HG03095 (cell line): Measurements from ENCODE around the gene RBM20.
A peak's percentile ranks its signal among the peaks of the same experiment; 100 is the strongest.
"Not testable (repeated sequence)": the region's sequence is repeated elsewhere in the genome, so short reads cannot be mapped to it uniquely, and the experiment has no call there.

ENCODE experiments used
- ATAC-seq: cut with Tn5 transposase; IDR thresholded peaks from one replicate; pipeline ENCODE4 v1.9.1; 2021; ENCODE audit warnings: moderate library complexity; ENCODE audit not compliant: unreplicated experiment

The RBM20 gene

GRCh38 chr10:110700947-110701616 lies 56.9 kb downstream of the RBM20 start:
- ATAC-seq = no peak

GRCh38 chr10:110701617-110701971 lies 57.5 kb downstream of the RBM20 start:
- ATAC-seq = no peak

GRCh38 chr10:110704070-110704469 lies 59.9 kb downstream of the RBM20 start:
- ATAC-seq = no peak

- ATAC-seq = no peak
Measured at GRCh38 chr10:110704906-110705476, 60.9 kb downstream of the RBM20 start.

GRCh38 chr10:110705596-110705995 lies 61.5 kb downstream of the RBM20 start:
- ATAC-seq = not testable (repeated sequence)

- no peak for ATAC-seq
Measured at GRCh38 chr10:110706690-110707098, 62.6 kb downstream of the RBM20 start.

GRCh38 chr10:110708776-110709443 lies 64.8 kb downstream of the RBM20 start:
- no peak for ATAC-seq

GRCh38 chr10:110709444-110709828 lies 65.3 kb downstream of the RBM20 start:
- no peak for ATAC-seq

GRCh38 chr10:110709964-110710587 lies 65.9 kb downstream of the RBM20 start:
- ATAC-seq = no peak

GRCh38 chr10:110710621-110711020 lies 66.5 kb downstream of the RBM20 start:
- ATAC-seq = no peak

GRCh38 chr10:110711382-110711781 lies 67.2 kb downstream of the RBM20 start:
- no peak for ATAC-seq

- ATAC-seq = no peak
Measured at GRCh38 chr10:110714356-110714755, 70.2 kb downstream of the RBM20 start.

GRCh38 chr10:110717781-110718589 lies 73.8 kb downstream of the RBM20 start:
- peak; percentile 61 for ATAC-seq

GRCh38 chr10:110721406-110722038 lies 77.4 kb downstream of the RBM20 start:
- no peak for ATAC-seq

- ATAC-seq = no peak
Measured at GRCh38 chr10:110723224-110723891, 79.2 kb downstream of the RBM20 start.

GRCh38 chr10:110724116-110724921 lies 80.2 kb downstream of the RBM20 start:
- ATAC-seq = peak; percentile 75

- ATAC-seq = no peak
Measured at GRCh38 chr10:110724937-110725336, 80.8 kb downstream of the RBM20 start.

GRCh38 chr10:110725801-110726630 lies 81.9 kb downstream of the RBM20 start:
- no peak for ATAC-seq
